ENCODE results near the gene MSANTD2. TPM values are rescaled to one million over a fixed set of nuclear protein-coding genes. Genes with fewer than 3 reads are reported as not detected.
A peak's percentile ranks its signal among the peaks of the same experiment; 100 is the strongest.

Gene MSANTD2
- total RNA-seq, 2 experiments from 2014 or later, result 5.8 to 7.3 TPM

DNA sequence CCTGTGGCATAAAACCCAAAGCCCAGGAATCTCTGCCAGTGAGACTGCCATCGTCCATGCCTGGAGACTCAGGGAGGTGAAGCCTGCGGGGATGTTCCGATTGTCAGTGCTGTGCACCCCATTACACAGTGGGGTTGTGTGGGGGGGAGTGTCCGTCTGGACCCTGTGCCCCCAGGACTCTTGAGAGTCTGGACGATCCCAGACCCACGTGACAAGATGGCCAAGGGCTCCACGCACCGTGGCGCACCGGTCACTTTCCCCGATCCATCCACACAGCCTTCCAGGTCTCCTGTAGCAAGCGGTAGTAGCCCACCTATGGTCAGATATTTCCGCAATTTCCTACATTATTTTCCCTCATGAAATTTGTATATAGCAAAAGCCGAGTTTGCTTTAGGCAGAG is 81.4 kb downstream of the MSANTD2 start:
- Mint-ChIP-seq H3K36me3 (ENCODE audit: low read depth) (no peaks in the 10 kb centered on the region), H3K27me3 (peaks cover 53% of the 10 kb centered on the region), H3K9me3 (no peaks in the 10 kb centered on the region), H3K4me3 (no peak overlapping the region), H3K27ac (no peak overlapping the region), H3K4me1 (ENCODE audit: low read depth) (peaks cover 20% of the 10 kb centered on the region)
- DNase-seq (no peak), ATAC-seq (no peak)
- POLR2A ChIA-PET, result no interaction called here
- intact Hi-C loops (cut with micrococcal nuclease), result no loop called here
- CTCF ChIA-PET, result no interaction called here
- TF ChIP-seq CTCF (IDR thresholded peaks at IDR 0.05), result no peak

DNA sequence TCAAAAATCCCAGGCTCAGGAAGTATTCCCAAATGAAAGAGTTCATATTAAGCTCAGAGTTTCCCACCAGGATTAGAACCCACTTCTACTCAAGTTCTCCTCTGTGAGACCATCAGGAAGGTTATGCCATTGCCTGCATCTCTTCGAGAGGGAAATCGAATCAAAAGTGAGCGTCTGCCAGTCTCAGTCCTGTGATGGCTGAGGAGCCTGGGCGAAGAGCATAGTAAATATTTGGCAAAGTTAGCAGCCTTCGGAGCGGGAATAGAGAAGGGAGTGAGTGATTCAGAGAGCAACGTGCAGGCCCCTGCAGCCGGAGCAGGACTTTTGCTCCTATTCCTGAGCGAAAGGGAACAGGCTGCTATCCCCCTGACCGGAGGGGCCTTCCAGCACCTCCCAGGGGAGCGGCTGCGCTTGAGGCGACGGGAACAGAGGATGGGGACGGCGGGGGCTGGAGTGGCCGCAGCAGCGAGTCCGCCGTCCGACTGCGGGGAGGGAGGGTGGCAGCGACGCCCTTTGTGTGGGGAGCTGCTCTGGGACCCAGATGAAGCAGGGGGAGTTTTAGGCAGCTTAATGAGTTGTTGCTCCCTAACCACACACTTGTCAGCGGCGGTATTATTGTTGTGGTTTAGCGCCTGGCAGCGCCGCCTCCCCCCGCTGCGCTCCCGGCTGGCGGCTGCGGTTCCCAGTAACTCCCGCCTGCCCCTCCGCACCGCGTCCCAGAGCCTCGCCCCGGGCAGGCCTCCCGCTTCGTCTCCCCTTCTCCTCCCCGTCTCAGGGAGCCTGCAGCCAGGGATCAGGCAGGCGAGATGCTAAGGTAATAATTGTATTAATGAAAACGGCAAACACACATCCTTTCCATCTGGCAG is 82.2 kb downstream of the MSANTD2 start:
- no peak overlapping the region for H3K27ac Mint-ChIP-seq
- H3K27me3 Mint-ChIP-seq, result peaks cover 49% of the 10 kb centered on the region
- DNase-seq (peak; percentile 33), ATAC-seq (peak; percentile 45)
- peak overlapping the region; percentile 50 for H3K4me3 Mint-ChIP-seq
- intact Hi-C loops (cut with micrococcal nuclease), result no loop called here
- CTCF ChIA-PET, result interaction anchor here (0.6 kb wide), 1 partner anchor 45 kb away, joined by 3 read pairs; no protein-coding TSS in a partner anchor
- no peaks in the 10 kb centered on the region for H3K9me3 Mint-ChIP-seq
- peaks cover 20% of the 10 kb centered on the region for H3K4me1 Mint-ChIP-seq (ENCODE audit: low read depth)
- POLR2A ChIA-PET, result no interaction called here
- TF ChIP-seq CTCF (IDR thresholded peaks at IDR 0.05), result no peak
- no peaks in the 10 kb centered on the region for H3K36me3 Mint-ChIP-seq (ENCODE audit: low read depth)

DNA sequence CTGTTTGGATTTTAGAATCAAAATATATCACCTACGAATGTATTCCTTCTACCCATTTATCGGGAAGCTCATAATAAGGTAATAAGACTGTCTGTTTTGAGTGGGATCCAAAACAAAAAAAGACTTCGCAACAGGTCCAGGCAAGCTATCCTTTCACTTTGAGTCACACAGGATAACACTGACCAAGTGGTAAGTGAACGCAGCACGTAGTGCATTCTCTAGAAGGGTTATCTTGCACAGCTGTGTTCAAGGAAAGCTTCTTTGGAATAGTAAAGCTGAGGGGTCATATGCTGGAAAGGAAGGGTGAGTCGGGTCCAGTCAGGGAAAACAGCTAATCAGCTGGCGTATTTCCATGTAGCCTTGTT is 82.8 kb downstream of the MSANTD2 start:
- ATAC-seq (no peak), DNase-seq (no peak)
- Mint-ChIP-seq H3K4me1 (ENCODE audit: low read depth) (peaks cover 15% of the 10 kb centered on the region), H3K9me3 (no peaks in the 10 kb centered on the region), H3K36me3 (ENCODE audit: low read depth) (no peaks in the 10 kb centered on the region), H3K4me3 (peak overlapping the region; percentile 50), H3K27ac (no peak overlapping the region), H3K27me3 (peaks cover 44% of the 10 kb centered on the region)
- POLR2A ChIA-PET, result no interaction called here
- TF ChIP-seq CTCF (IDR thresholded peaks at IDR 0.05), result no peak
- intact Hi-C loops (cut with micrococcal nuclease), result no loop called here
- CTCF ChIA-PET, result interaction anchor here (0.6 kb wide), 1 partner anchor 45 kb away, joined by 3 read pairs; no protein-coding TSS in a partner anchor

- no peaks in the 10 kb centered on the region for H3K36me3 Mint-ChIP-seq (ENCODE audit: low read depth)
- H3K4me3 Mint-ChIP-seq, result no peak overlapping the region
- peaks cover 11% of the 10 kb centered on the region for H3K4me1 Mint-ChIP-seq (ENCODE audit: low read depth)
- H3K27me3 Mint-ChIP-seq, result peaks cover 44% of the 10 kb centered on the region
- CTCF ChIA-PET, result no interaction called here
- POLR2A ChIA-PET, result no interaction called here
- H3K27ac Mint-ChIP-seq, result no peak overlapping the region
- H3K9me3 Mint-ChIP-seq, result no peaks in the 10 kb centered on the region
- ATAC-seq, result no peak
- no peak for TF ChIP-seq CTCF (IDR thresholded peaks at IDR 0.05)
- intact Hi-C loops (cut with micrococcal nuclease), result no loop called here
- DNase-seq, result no peak
Measured at GRCh38 chr11:124716591-124716990, 83.6 kb downstream of the MSANTD2 start.

Other genes starting within 250 kb of the MSANTD2 start
- gene OR8A1, start 230.4 kb downstream of the MSANTD2 start, total RNA-seq, result not detected
- gene PANX3, start 189.0 kb downstream of the MSANTD2 start, total RNA-seq, result not detected
- 10 to 100 TPM; 31.9 to 32.1 TPM for gene TBRG1, start 177.5 kb downstream of the MSANTD2 start, total RNA-seq
- gene SIAE, start 126.7 kb downstream of the MSANTD2 start, total RNA-seq, result 1 to 10 TPM; 5.0 to 6.2 TPM
- gene SPA17, start 126.5 kb downstream of the MSANTD2 start, total RNA-seq, result 1 to 10 TPM; 3.1 to 3.6 TPM
- 1 to 10 TPM; 5.7 to 6.4 TPM for gene NRGN, start 60.5 kb downstream of the MSANTD2 start, total RNA-seq
- under 1 TPM in 1 of 2 experiments, not detected in 1; 0.32 TPM for gene VSIG2, start 48.2 kb downstream of the MSANTD2 start, total RNA-seq
- gene ESAM, start 38.1 kb downstream of the MSANTD2 start, total RNA-seq, result under 1 TPM; 0.60 to 0.65 TPM
- gene ROBO3, start 65.0 kb upstream of the MSANTD2 start, total RNA-seq, result 10 to 100 TPM; 17.6 to 18.4 TPM
- not detected for gene ROBO4, start 97.5 kb upstream of the MSANTD2 start, total RNA-seq
- not detected for gene HEPN1, start 118.8 kb upstream of the MSANTD2 start, total RNA-seq
- under 1 TPM in 1 of 2 experiments, not detected in 1; 0.11 TPM for gene HEPACAM, start 135.6 kb upstream of the MSANTD2 start, total RNA-seq
- gene CCDC15, start 153.8 kb upstream of the MSANTD2 start, total RNA-seq, result 1 to 10 TPM; 4.2 to 4.8 TPM

Data from activated CD8-positive, alpha-beta T cell treated with anti-CD3 and anti-CD28 coated beads for 36 hours (primary cell).